ENCODE data around the gene KRT28. TPM values are rescaled to one million over a fixed set of nuclear protein-coding genes. Genes with fewer than 3 reads are reported as not detected.

Gene KRT28
- not detected in 2 replicates for total RNA-seq

GRCh38 chr17:40799859-40800258, at the start of gene KRT28:
KRT28 (minus strand) TSS chr17:40799959; CDS start chr17:40799893, 66 bp downstream.

GRCh38 chr17:40822132-40822812, 22.5 kb upstream of the KRT28 start, which contains the start of gene KRT10:
KRT10 (minus strand) TSS chr17:40822614; CDS start chr17:40822585, 29 bp downstream.

GRCh38 chr17:40782450-40782849, 17.3 kb downstream of the KRT28 start, which contains the start of gene KRT27:
KRT27 (minus strand) TSS chr17:40782550; CDS start chr17:40782493, 57 bp downstream.

GRCh38 chr17:40772101-40772500, 27.7 kb downstream of the KRT28 start, which contains the start of gene KRT26:
KRT26 (minus strand) TSS chr17:40772201; CDS start chr17:40772113, 88 bp downstream.

GRCh38 chr17:40755231-40755630, 44.5 kb downstream of the KRT28 start, which contains the start of gene KRT25:
KRT25 (minus strand) TSS chr17:40755331; CDS start chr17:40755271, 60 bp downstream.

Other genes with a start within 250 kb of the KRT28 start
- not detected in 2 replicates for gene CCR7, start 234.5 kb downstream of the KRT28 start, total RNA-seq
- 71.5 and 90.7 TPM in 2 replicates for gene SMARCE1, start 152.1 kb downstream of the KRT28 start, total RNA-seq
- gene KRT222, start 134.8 kb downstream of the KRT28 start, total RNA-seq = not detected in 2 replicates
- not detected in 2 replicates for gene KRT24, start 96.2 kb downstream of the KRT28 start, total RNA-seq
- not detected in 2 replicates for gene KRT25, start 44.6 kb downstream of the KRT28 start, total RNA-seq
- gene KRT26, start 27.8 kb downstream of the KRT28 start, total RNA-seq = not detected in 2 replicates
- gene KRT27, start 17.4 kb downstream of the KRT28 start, total RNA-seq = not detected in 2 replicates
- 6.1 and 7.8 TPM in 2 replicates for gene KRT10, start 22.7 kb upstream of the KRT28 start, total RNA-seq
- not detected in 2 replicates for gene KRT12, start 67.3 kb upstream of the KRT28 start, total RNA-seq
- gene KRT20, start 85.3 kb upstream of the KRT28 start, total RNA-seq = not detected in 2 replicates
- not detected in 2 replicates for gene KRT23, start 137.7 kb upstream of the KRT28 start, total RNA-seq
- gene KRT39, start 167.0 kb upstream of the KRT28 start, total RNA-seq = not detected in 2 replicates
- not detected in 2 replicates for gene KRT40, start 184.4 kb upstream of the KRT28 start, total RNA-seq
- not detected in 2 replicates for gene KRTAP3-3, start 194.2 kb upstream of the KRT28 start, total RNA-seq
- gene KRTAP3-2, start 199.9 kb upstream of the KRT28 start, total RNA-seq = not detected in 2 replicates
- gene KRTAP3-1, start 209.2 kb upstream of the KRT28 start, total RNA-seq = not detected in 2 replicates
- gene KRTAP1-5, start 227.2 kb upstream of the KRT28 start, total RNA-seq = under 0.01 and 0.46 TPM in 2 replicates
- not detected in 2 replicates for gene KRTAP1-4, start 230.2 kb upstream of the KRT28 start, total RNA-seq
- gene KRTAP1-3, start 234.9 kb upstream of the KRT28 start, total RNA-seq = not detected in 2 replicates
- gene KRTAP1-1, start 241.5 kb upstream of the KRT28 start, total RNA-seq = not detected in 2 replicates
- gene KRTAP2-1, start 247.4 kb upstream of the KRT28 start, total RNA-seq = not detected in 2 replicates

All from epithelial cell of umbilical artery (primary cell).